Testis (tissue), 2 donors: ENCODE data around the gene BNIPL.

Experiments used
- CTCF ChIP-seq, 3 experiments: fragments of 450-650 bp in 2 of 3; fragments of 200-600 bp in 1 of 3; sonication (generic) in 1 of 3; IDR thresholded peaks; one replicate each; pipeline ENCODE4 v1.5.1; 2016 to 2019; ENCODE audit warnings: antibody characterized with exemption in 3 of 3, mild to moderate bottlenecking in 2 of 3, moderate library complexity in 1 of 3
- POLR2A ChIP-seq: fragments of 450-650 bp; IDR thresholded peaks from one replicate; pipeline ENCODE4 v1.6.1; 2017; ENCODE audit warnings: antibody characterized with exemption, mild to moderate bottlenecking, moderate library complexity

GRCh38 chr1:150992626-150993025, 43.8 kb upstream of the BNIPL start:
- TF ChIP-seq CTCF (IDR thresholded peaks at IDR 0.05) = no peak
- no peak for TF ChIP-seq POLR2A
